Measurements from ENCODE around the gene TRMO.

DNA sequence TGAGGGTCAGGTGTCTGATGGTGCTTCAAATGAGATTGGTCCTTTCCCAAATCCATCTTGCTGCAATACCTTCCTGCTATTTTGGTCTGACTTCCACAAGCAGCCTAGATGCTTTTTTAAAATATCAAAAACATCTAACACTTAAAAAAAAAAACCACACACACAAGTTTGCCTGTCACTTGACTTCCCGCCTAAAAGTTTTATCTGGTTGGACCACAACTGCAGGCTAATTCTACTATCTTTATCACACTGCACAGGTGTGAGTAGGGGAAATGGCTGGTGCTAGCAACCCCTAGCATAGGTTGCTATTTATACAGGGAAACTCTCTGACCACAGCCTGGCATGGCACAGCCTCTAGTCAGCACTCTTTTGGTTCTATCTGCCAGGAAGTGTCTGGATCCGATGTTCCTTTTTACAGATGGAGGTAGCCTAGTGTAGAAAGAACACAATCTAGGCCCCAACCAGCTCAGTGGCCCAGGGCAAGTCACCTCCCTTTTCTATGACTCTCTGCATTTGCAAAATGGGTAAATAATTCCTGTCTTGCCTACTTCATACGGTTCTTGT lies 15.9 kb upstream of the TRMO start, which contains the start of gene HEMGN:
- TF ChIP-seq, protein P1, sequence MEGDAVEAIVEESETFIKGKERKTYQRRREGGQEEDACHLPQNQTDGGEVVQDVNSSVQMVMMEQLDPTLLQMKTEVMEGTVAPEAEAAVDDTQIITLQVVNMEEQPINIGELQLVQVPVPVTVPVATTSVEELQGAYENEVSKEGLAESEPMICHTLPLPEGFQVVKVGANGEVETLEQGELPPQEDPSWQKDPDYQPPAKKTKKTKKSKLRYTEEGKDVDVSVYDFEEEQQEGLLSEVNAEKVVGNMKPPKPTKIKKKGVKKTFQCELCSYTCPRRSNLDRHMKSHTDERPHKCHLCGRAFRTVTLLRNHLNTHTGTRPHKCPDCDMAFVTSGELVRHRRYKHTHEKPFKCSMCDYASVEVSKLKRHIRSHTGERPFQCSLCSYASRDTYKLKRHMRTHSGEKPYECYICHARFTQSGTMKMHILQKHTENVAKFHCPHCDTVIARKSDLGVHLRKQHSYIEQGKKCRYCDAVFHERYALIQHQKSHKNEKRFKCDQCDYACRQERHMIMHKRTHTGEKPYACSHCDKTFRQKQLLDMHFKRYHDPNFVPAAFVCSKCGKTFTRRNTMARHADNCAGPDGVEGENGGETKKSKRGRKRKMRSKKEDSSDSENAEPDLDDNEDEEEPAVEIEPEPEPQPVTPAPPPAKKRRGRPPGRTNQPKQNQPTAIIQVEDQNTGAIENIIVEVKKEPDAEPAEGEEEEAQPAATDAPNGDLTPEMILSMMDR (IDR thresholded peaks at IDR 0.05): no peak
- no peak for TF ChIP-seq POLR2A (IDR thresholded peaks at IDR 0.05)

All from vagina (tissue), 2 donors.